ENCODE measurements around the gene PAX8. TPM values are rescaled to one million over a fixed set of nuclear protein-coding genes. Genes with fewer than 3 reads are reported as not detected.
A peak's percentile ranks its signal among the peaks of the same experiment; 100 is the strongest.

The PAX8 gene
- total RNA-seq, 1 donor from 2014 or later = 118 TPM

DNA sequence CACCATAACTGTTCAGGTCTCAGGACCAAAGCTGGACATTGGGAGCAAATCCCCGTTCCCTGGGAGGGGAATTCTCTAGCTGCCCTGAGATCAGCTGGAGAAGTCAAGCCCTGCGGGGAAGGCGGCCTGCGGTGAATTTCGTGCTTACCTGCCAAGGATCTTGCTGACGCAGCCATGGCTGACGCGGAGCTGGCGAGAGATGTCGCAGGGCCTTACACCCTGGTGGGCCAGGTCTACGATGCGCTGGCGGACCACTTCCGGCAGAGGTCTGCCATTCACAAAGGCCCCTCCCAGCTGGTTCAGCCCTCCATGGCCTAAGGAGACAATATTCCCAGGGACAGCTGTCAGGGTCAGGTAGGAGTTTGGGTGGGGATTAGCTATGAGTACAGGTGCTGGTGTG, 32.1 kb downstream of the PAX8 start:
- Histone ChIP-seq H3K36me3 (ENCODE audit: control insufficient read depth, insufficient read depth, low read length) (peaks cover 15% of the 10 kb centered on the region), H3K4me3 (ENCODE audit: low read depth, low read length) (no peak overlapping the region), H3K27me3 (ENCODE audit: control insufficient read depth, insufficient read depth, low read length) (no peaks in the 10 kb centered on the region)
- TF ChIP-seq, protein P1, sequence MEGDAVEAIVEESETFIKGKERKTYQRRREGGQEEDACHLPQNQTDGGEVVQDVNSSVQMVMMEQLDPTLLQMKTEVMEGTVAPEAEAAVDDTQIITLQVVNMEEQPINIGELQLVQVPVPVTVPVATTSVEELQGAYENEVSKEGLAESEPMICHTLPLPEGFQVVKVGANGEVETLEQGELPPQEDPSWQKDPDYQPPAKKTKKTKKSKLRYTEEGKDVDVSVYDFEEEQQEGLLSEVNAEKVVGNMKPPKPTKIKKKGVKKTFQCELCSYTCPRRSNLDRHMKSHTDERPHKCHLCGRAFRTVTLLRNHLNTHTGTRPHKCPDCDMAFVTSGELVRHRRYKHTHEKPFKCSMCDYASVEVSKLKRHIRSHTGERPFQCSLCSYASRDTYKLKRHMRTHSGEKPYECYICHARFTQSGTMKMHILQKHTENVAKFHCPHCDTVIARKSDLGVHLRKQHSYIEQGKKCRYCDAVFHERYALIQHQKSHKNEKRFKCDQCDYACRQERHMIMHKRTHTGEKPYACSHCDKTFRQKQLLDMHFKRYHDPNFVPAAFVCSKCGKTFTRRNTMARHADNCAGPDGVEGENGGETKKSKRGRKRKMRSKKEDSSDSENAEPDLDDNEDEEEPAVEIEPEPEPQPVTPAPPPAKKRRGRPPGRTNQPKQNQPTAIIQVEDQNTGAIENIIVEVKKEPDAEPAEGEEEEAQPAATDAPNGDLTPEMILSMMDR (IDR thresholded peaks at IDR 0.05; ENCODE audit: insufficient read depth, low read length, poor library complexity, severe bottlenecking) = no peak
- no peak for DNase-seq (ENCODE audit: low read depth)

- Histone ChIP-seq H3K36me3 (ENCODE audit: control insufficient read depth, insufficient read depth, low read length) (peaks cover 15% of the 10 kb centered on the region), H3K27me3 (ENCODE audit: control insufficient read depth, insufficient read depth, low read length) (no peaks in the 10 kb centered on the region), H3K4me3 (ENCODE audit: low read depth, low read length) (no peak overlapping the region)
- TF ChIP-seq, protein P1 (IDR thresholded peaks at IDR 0.05; ENCODE audit: insufficient read depth, low read length, poor library complexity, severe bottlenecking) = no peak
- DNase-seq (ENCODE audit: low read depth) = no peak
Measured at GRCh38 chr2:113245276-113245711, 33.4 kb downstream of the PAX8 start.

GRCh38 chr2:113242327-113242726, 36.4 kb downstream of the PAX8 start:
- no peak for DNase-seq (ENCODE audit: low read depth)
- TF ChIP-seq, protein P1 (IDR thresholded peaks at IDR 0.05; ENCODE audit: insufficient read depth, low read length, poor library complexity, severe bottlenecking) = no peak

GRCh38 chr2:113240915-113241911, 37.5 kb downstream of the PAX8 start:
- Histone ChIP-seq H3K27me3 (ENCODE audit: control insufficient read depth, insufficient read depth, low read length) (no peaks in the 10 kb centered on the region), H3K36me3 (ENCODE audit: control insufficient read depth, insufficient read depth, low read length) (peaks cover 22% of the 10 kb centered on the region), H3K4me3 (ENCODE audit: low read depth, low read length) (no peak overlapping the region)
- TF ChIP-seq, protein P1 (IDR thresholded peaks at IDR 0.05; ENCODE audit: insufficient read depth, low read length, poor library complexity, severe bottlenecking) = no peak
- DNase-seq (ENCODE audit: low read depth) = peak; percentile 100

More at GRCh38 chr2:113242327-113242726, 36.4 kb downstream of the PAX8 start:
- no peak overlapping the region for H3K4me3 ChIP-seq (ENCODE audit: low read depth, low read length)
- H3K27me3 ChIP-seq (ENCODE audit: control insufficient read depth, insufficient read depth, low read length) = no peaks in the 10 kb centered on the region
- H3K36me3 ChIP-seq (ENCODE audit: control insufficient read depth, insufficient read depth, low read length) = peaks cover 23% of the 10 kb centered on the region

GRCh38 chr2:113240150-113240914, 38.4 kb downstream of the PAX8 start:
- Histone ChIP-seq H3K36me3 (ENCODE audit: control insufficient read depth, insufficient read depth, low read length) (peaks cover 22% of the 10 kb centered on the region), H3K27me3 (ENCODE audit: control insufficient read depth, insufficient read depth, low read length) (no peaks in the 10 kb centered on the region), H3K4me3 (ENCODE audit: low read depth, low read length) (no peak overlapping the region)
- DNase-seq (ENCODE audit: low read depth) = no peak
- TF ChIP-seq, protein P1 (IDR thresholded peaks at IDR 0.05; ENCODE audit: insufficient read depth, low read length, poor library complexity, severe bottlenecking) = no peak

Measured in kidney epithelial cell (primary cell).